ENCODE results near the gene IST1. TPM values are rescaled to one million over a fixed set of nuclear protein-coding genes. Genes with fewer than 3 reads are reported as not detected.
A peak's percentile ranks its signal among the peaks of the same experiment; 100 is the strongest.

Gene IST1
- total RNA-seq, 1 experiment from 2014 or later = 331 TPM

DNA sequence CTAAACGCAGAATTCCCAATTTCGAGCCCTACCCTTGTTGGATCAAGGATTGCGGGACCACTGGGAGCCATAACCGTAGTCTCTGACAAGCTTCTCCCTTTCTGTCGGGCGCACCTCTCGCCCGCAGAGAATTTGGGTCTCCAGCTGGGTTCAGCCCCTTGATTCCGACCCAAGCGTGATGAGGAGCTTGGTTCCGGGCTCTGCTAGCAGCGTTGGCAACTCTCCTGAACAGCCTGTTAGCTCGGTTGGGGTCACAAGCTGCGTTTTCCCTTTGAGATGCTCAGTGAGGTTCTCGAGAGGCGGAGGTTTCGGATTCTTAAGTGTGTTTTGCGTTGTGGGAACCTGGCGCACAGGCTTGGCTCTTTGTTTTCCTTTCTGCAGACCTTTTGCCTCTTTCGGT lies 48.9 kb upstream of the IST1 start:
- Mint-ChIP-seq H3K36me3 (ENCODE audit: insufficient read depth, unreplicated experiment) (peaks cover 41% of the 10 kb centered on the region), H3K9me3 (ENCODE audit: unreplicated experiment) (no peaks in the 10 kb centered on the region), H3K4me3 (ENCODE audit: unreplicated experiment) (peak overlapping the region; percentile 91), H3K27me3 (ENCODE audit: insufficient read depth, unreplicated experiment) (no peaks in the 10 kb centered on the region), H3K27ac (ENCODE audit: unreplicated experiment) (peak overlapping the region; percentile 95), H3K4me1 (ENCODE audit: low read depth, unreplicated experiment) (peaks cover 9% of the 10 kb centered on the region)
- CTCF ChIA-PET = interaction anchor here (1.0 kb wide), 2 partner anchors 34 to 115 kb away, joined by 3 to 4 read pairs; no protein-coding TSS in a partner anchor
- peak in 1 of 2 experiments; percentile 26 for DNase-seq
- H3K36me3 ChIP-seq (ENCODE audit: control insufficient read depth, insufficient read depth, low read length) = peaks cover 4% of the 10 kb centered on the region; the same call in 1 of the 2 replicates
- TF ChIP-seq, protein P1, sequence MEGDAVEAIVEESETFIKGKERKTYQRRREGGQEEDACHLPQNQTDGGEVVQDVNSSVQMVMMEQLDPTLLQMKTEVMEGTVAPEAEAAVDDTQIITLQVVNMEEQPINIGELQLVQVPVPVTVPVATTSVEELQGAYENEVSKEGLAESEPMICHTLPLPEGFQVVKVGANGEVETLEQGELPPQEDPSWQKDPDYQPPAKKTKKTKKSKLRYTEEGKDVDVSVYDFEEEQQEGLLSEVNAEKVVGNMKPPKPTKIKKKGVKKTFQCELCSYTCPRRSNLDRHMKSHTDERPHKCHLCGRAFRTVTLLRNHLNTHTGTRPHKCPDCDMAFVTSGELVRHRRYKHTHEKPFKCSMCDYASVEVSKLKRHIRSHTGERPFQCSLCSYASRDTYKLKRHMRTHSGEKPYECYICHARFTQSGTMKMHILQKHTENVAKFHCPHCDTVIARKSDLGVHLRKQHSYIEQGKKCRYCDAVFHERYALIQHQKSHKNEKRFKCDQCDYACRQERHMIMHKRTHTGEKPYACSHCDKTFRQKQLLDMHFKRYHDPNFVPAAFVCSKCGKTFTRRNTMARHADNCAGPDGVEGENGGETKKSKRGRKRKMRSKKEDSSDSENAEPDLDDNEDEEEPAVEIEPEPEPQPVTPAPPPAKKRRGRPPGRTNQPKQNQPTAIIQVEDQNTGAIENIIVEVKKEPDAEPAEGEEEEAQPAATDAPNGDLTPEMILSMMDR (IDR thresholded peaks at IDR 0.05; ENCODE audit: insufficient read depth in 1 of 2, low read depth in 1 of 2, low read length in 1 of 2, severe bottlenecking in 1 of 2, unreplicated experiment in 1 of 2) = no peak
- POLR2A ChIA-PET = interaction anchor here (0.9 kb wide), 1 partner anchor 36 kb away, joined by 3 read pairs; no protein-coding TSS in a partner anchor
- BruUV-seq (replicated peaks) = no TSS peak
- H3K4me3 ChIP-seq (ENCODE audit: low read depth, low read length) = peak overlapping the region; percentile 93
- no peaks in the 10 kb centered on the region for H3K9me3 ChIP-seq
- intact Hi-C loops (cut with micrococcal nuclease; ENCODE audit: unreplicated experiment) = loop anchor here (1.0 kb wide), 2 partner anchors 12 to 37 kb away; no protein-coding TSS in a partner anchor
- H3K27me3 ChIP-seq (replicated peaks; ENCODE audit: control insufficient read depth, insufficient read depth, low read length) = no peaks in the 10 kb centered on the region
- peaks cover 8% of the 10 kb centered on the region; the same call in 1 of the 2 replicates for H3K4me1 ChIP-seq

DNA sequence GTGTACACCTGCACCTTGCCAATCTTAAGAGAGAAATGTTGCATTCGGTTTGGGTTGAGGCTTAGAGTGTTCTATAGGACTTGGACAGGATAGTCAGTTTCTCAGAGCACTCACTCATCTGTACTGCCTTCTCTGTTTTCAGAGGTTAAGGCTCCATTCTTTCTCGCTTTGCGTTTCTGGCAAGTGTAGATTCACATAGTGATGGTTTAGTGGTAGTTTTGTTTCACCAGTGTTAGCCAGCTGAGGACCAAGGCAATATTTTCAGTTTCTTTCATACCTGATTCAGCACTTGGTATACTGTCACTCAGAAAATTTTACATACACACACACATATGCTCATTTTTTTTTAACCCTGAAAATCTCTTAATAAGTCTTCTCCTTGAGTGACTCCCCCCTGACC lies 48.2 kb upstream of the IST1 start:
- TF ChIP-seq, protein P1 (IDR thresholded peaks at IDR 0.05; ENCODE audit: insufficient read depth in 1 of 2, low read depth in 1 of 2, low read length in 1 of 2, severe bottlenecking in 1 of 2, unreplicated experiment in 1 of 2) = no peak
- CTCF ChIA-PET = interaction anchor here (1.0 kb wide), 1 partner anchor 34 kb away, joined by 3 read pairs; no protein-coding TSS in a partner anchor
- Mint-ChIP-seq H3K9me3 (ENCODE audit: unreplicated experiment) (no peaks in the 10 kb centered on the region), H3K4me3 (ENCODE audit: unreplicated experiment) (peak overlapping the region; percentile 91), H3K27me3 (ENCODE audit: insufficient read depth, unreplicated experiment) (no peaks in the 10 kb centered on the region), H3K27ac (ENCODE audit: unreplicated experiment) (peak overlapping the region; percentile 95), H3K4me1 (ENCODE audit: low read depth, unreplicated experiment) (peaks cover 9% of the 10 kb centered on the region), H3K36me3 (ENCODE audit: insufficient read depth, unreplicated experiment) (peaks cover 45% of the 10 kb centered on the region)
- intact Hi-C loops (cut with micrococcal nuclease; ENCODE audit: unreplicated experiment) = no loop called here
- no peak for DNase-seq
- Histone ChIP-seq H3K27me3 (replicated peaks; ENCODE audit: control insufficient read depth, insufficient read depth, low read length) (no peaks in the 10 kb centered on the region), H3K36me3 (ENCODE audit: control insufficient read depth, insufficient read depth, low read length) (peaks cover 4% of the 10 kb centered on the region; the same call in 1 of the 2 replicates), H3K4me3 (ENCODE audit: low read depth, low read length) (peak overlapping the region; percentile 93), H3K4me1 (peaks cover 8% of the 10 kb centered on the region; the same call in 1 of the 2 replicates), H3K9me3 (no peaks in the 10 kb centered on the region)
- no TSS peak for BruUV-seq (replicated peaks)
- POLR2A ChIA-PET = interaction anchor here (0.6 to 0.9 kb wide), 2 partner anchors 36 to 45 kb away, joined by 3 to 4 read pairs; no protein-coding TSS in a partner anchor

DNA sequence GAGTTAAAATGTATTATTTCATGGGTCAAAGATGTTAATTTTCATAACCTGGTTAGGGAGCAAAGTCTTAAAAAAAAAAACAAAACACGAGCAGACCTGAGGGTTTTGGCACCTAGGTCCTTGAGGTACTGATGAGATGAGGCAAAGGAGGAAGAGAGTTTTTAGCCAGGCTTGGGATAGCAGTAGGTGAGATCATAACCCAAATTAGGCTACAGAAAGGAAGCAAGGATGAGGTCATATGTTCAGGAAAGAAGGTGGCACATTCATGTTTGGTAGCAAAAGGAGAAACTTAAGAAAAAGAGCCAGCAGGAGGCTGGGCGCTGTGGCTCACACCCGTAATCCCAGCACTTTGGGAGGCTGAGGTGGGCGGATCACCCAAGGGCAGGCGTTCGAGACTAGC lies 46.7 kb upstream of the IST1 start:
- Histone ChIP-seq H3K4me1 (peaks cover 8% of the 10 kb centered on the region; the same call in 1 of the 2 replicates), H3K36me3 (ENCODE audit: control insufficient read depth, insufficient read depth, low read length) (peaks cover 4% of the 10 kb centered on the region; the same call in 1 of the 2 replicates), H3K4me3 (ENCODE audit: low read depth, low read length) (no peak overlapping the region), H3K27me3 (replicated peaks; ENCODE audit: control insufficient read depth, insufficient read depth, low read length) (no peaks in the 10 kb centered on the region), H3K9me3 (no peaks in the 10 kb centered on the region)
- TF ChIP-seq, protein P1 (IDR thresholded peaks at IDR 0.05; ENCODE audit: insufficient read depth in 1 of 2, low read depth in 1 of 2, low read length in 1 of 2, severe bottlenecking in 1 of 2, unreplicated experiment in 1 of 2) = no peak
- Mint-ChIP-seq H3K4me3 (ENCODE audit: unreplicated experiment) (no peak overlapping the region), H3K36me3 (ENCODE audit: insufficient read depth, unreplicated experiment) (peaks cover 53% of the 10 kb centered on the region), H3K4me1 (ENCODE audit: low read depth, unreplicated experiment) (peaks cover 9% of the 10 kb centered on the region), H3K27me3 (ENCODE audit: insufficient read depth, unreplicated experiment) (no peaks in the 10 kb centered on the region), H3K9me3 (ENCODE audit: unreplicated experiment) (no peaks in the 10 kb centered on the region), H3K27ac (ENCODE audit: unreplicated experiment) (no peak overlapping the region)
- DNase-seq = no peak
- intact Hi-C loops (cut with micrococcal nuclease; ENCODE audit: unreplicated experiment) = no loop called here
- no TSS peak for BruUV-seq (replicated peaks)
- ChIA-PET CTCF (no interaction called here), POLR2A (no interaction called here)

Measured in Caco-2 (cell line).